ENCODE measurements around the gene TMEM100.

- TF ChIP-seq CTCF (IDR thresholded peaks at IDR 0.05) (no peak), POLR2A (IDR thresholded peaks at IDR 0.05) (no peak)
These were observed 23.8 kb upstream of the TMEM100 start for GRCh38 chr17:55746466-55746865.

Data from uterus (tissue), 2 donors.